Ovary (tissue), 3 donors: Measurements from ENCODE around the gene JPH3.

ENCODE experiments used
- POLR2A ChIP-seq: fragments of 450-650 bp; IDR thresholded peaks from one replicate; pipeline ENCODE4 v1.6.1; 2017; ENCODE audit warnings: antibody characterized with exemption, mild to moderate bottlenecking, moderate library complexity
- TF ChIP-seq, protein P1 (sequence below), 3 donors: fragments of 450-650 bp in 2 of 3; fragments of 200-600 bp in 1 of 3; IDR thresholded peaks; one replicate each; pipeline versions ENCODE4 v1.5.1 to v1.8.0; 2016 to 2022; ENCODE audit warnings: antibody characterized with exemption in 3 of 3, mild to moderate bottlenecking in 1 of 3
- donor health status: DM: no; HTN: no; CAD: no.

GRCh38 chr16:87585442-87586200 is 16.7 kb upstream of the JPH3 start:
- TF ChIP-seq POLR2A, result no peak
- TF ChIP-seq, protein P1, sequence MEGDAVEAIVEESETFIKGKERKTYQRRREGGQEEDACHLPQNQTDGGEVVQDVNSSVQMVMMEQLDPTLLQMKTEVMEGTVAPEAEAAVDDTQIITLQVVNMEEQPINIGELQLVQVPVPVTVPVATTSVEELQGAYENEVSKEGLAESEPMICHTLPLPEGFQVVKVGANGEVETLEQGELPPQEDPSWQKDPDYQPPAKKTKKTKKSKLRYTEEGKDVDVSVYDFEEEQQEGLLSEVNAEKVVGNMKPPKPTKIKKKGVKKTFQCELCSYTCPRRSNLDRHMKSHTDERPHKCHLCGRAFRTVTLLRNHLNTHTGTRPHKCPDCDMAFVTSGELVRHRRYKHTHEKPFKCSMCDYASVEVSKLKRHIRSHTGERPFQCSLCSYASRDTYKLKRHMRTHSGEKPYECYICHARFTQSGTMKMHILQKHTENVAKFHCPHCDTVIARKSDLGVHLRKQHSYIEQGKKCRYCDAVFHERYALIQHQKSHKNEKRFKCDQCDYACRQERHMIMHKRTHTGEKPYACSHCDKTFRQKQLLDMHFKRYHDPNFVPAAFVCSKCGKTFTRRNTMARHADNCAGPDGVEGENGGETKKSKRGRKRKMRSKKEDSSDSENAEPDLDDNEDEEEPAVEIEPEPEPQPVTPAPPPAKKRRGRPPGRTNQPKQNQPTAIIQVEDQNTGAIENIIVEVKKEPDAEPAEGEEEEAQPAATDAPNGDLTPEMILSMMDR (IDR thresholded peaks at IDR 0.05), result no peak
